Smooth muscle cell (in vitro differentiated cells): ENCODE results near the gene ZNF423. TPM values are rescaled to one million over a fixed set of nuclear protein-coding genes. Genes with fewer than 3 reads are reported as not detected.
A peak's percentile ranks its signal among the peaks of the same experiment; 100 is the strongest.

ENCODE experiments used
- DNase-seq: peaks from one replicate; lab custom pipeline; 2025; ENCODE audit not compliant: unreplicated experiment; lab: John Stamatoyannopoulos, UW
- H2AFZ ChIP-seq: fragments of 200-600 bp; sonication (generic); 2 replicates; pipeline ENCODE4 v1.6.0; 2016; ENCODE audit warnings: antibody characterized with exemption, low read depth, mild to moderate bottlenecking
- H3F3A ChIP-seq: fragments of 200-600 bp; sonication (generic); 2 replicates; pipeline ENCODE4 v1.6.0; 2017; ENCODE audit warnings: antibody characterized with exemption, low read depth
- H3K27ac ChIP-seq: fragments of 200-600 bp; sonication (generic); 2 replicates; pipeline ENCODE4 v1.5.1; 2016; ENCODE audit warnings: low read depth, mild to moderate bottlenecking
- H3K27me3 ChIP-seq: fragments of 200-600 bp; sonication (generic); 2 replicates; pipeline ENCODE4 v1.6.1; 2016; ENCODE audit warnings: low read depth, mild to moderate bottlenecking
- H3K36me3 ChIP-seq: fragments of 200-600 bp; sonication (generic); 2 replicates; pipeline ENCODE4 v1.5.1; 2016; ENCODE audit warnings: low read depth
- H3K4me1 ChIP-seq: fragments of 200-600 bp; sonication (generic); 2 replicates; pipeline ENCODE4 v1.5.1; 2016; ENCODE audit warnings: low read depth
- H3K4me2 ChIP-seq: fragments of 200-600 bp; sonication (generic); 2 replicates; pipeline ENCODE4 v1.6.0; 2016; ENCODE audit warnings: mild to moderate bottlenecking
- H3K4me3 ChIP-seq: fragments of 200-600 bp; sonication (generic); 2 replicates; pipeline ENCODE4 v1.5.1; 2016; ENCODE audit warnings: mild to moderate bottlenecking
- H3K79me2 ChIP-seq: fragments of 200-600 bp; sonication (generic); 2 replicates; pipeline ENCODE4 v1.6.0; 2016; ENCODE audit warnings: low read depth, mild to moderate bottlenecking
- H3K9ac ChIP-seq: fragments of 200-600 bp; sonication (generic); 2 replicates; pipeline ENCODE4 v1.6.0; 2016; ENCODE audit warnings: low read depth
- H3K9me3 ChIP-seq: fragments of 200-600 bp; sonication (generic); replicated peaks from 2 replicates; pipeline ENCODE4 v1.5.1; 2016; ENCODE audit warnings: low read depth
- H4K20me1 ChIP-seq: fragments of 200-600 bp; sonication (generic); 2 replicates; pipeline ENCODE4 v1.6.0; 2016; ENCODE audit warnings: low read depth
- whole genome bisulfite sequencing: methylation state at CpG from one replicate; pipeline ENCODE4 v1.1.7; 2016; ENCODE audit warnings: low lambda C conversion rate; 5-methylcytosine and 5-hydroxymethylcytosine counted together
- polyA plus RNA-seq: library from polyadenylated mRNA; unstranded; fragments of >200 nt; fragmentation: Nextera tagmentation; extraction: Ambion mirVana; gene quantifications from 2 replicates; pipeline ENCODE4 v1.2.1, GENCODE V29; 2016
- total RNA-seq: library from RNA; depleted of rRNA; stranded (reverse); fragments of >200 nt; gene quantifications from 2 replicates; pipeline ENCODE4 v1.2.3, GENCODE V29; 2014
- TF ChIP-seq, protein P1 (sequence below): fragments of 200-600 bp; sonication (generic); IDR thresholded peaks from 2 replicates; pipeline ENCODE4 v1.5.1; 2017; ENCODE audit warnings: borderline replicate concordance, mild to moderate bottlenecking, antibody characterized with exemption; ENCODE audit not compliant: insufficient read depth, poor library complexity, severe bottlenecking

ZNF423 gene
- total and polyA plus RNA-seq, 2 experiments from 2014 or later, result 6.9 to 7.0 TPM

DNA sequence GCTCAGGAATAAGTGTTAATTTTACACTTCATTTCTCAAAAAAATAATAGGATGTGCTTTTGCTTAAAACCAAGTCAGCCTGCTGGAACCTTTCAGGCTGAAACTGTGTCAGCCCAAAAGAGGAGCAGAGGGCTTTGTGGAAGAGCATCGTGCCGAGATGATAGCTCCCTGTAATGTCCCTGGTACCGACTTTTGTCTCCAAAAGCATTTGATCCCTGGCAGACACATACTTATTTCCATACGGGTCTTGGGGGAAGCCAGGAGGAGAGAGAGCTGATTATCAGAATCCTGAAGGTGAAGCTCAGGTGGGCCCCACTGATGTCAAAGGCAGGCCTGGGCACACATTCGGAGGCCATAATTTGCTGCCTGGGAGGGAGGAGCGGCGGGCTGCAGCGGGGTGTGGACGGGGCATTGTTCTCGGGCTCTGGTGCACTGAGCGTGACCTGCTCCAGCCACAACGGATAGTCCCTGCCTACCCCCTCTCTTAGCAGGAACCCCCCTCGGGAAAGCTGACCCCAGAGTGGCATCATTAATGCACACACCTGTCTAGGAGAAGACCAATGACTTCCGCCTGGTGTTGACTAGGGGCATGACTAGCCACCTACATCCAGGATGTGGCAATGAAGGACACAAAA is 326.4 kb downstream of the ZNF423 start:
- TF ChIP-seq, protein P1, sequence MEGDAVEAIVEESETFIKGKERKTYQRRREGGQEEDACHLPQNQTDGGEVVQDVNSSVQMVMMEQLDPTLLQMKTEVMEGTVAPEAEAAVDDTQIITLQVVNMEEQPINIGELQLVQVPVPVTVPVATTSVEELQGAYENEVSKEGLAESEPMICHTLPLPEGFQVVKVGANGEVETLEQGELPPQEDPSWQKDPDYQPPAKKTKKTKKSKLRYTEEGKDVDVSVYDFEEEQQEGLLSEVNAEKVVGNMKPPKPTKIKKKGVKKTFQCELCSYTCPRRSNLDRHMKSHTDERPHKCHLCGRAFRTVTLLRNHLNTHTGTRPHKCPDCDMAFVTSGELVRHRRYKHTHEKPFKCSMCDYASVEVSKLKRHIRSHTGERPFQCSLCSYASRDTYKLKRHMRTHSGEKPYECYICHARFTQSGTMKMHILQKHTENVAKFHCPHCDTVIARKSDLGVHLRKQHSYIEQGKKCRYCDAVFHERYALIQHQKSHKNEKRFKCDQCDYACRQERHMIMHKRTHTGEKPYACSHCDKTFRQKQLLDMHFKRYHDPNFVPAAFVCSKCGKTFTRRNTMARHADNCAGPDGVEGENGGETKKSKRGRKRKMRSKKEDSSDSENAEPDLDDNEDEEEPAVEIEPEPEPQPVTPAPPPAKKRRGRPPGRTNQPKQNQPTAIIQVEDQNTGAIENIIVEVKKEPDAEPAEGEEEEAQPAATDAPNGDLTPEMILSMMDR, result no peak
- Histone ChIP-seq H3K4me3 (no peak overlapping the region), H3K79me2 (no peaks in the 10 kb centered on the region), H3K9me3 (no peaks in the 10 kb centered on the region), H3K27me3 (no peaks in the 10 kb centered on the region), H3K4me1 (peaks cover 23% of the 10 kb centered on the region), H3K4me2 (no peak overlapping the region), H3F3A (no peaks in the 10 kb centered on the region), H3K9ac (no peak overlapping the region), H3K27ac (no peak overlapping the region), H2AFZ (no peak overlapping the region), H3K36me3 (no peaks in the 10 kb centered on the region), H4K20me1 (peaks cover 10% of the 10 kb centered on the region)
- 94% methylated on average over 14 of the region's 14 CpGs for WGBS
- no peak for DNase-seq

DNA sequence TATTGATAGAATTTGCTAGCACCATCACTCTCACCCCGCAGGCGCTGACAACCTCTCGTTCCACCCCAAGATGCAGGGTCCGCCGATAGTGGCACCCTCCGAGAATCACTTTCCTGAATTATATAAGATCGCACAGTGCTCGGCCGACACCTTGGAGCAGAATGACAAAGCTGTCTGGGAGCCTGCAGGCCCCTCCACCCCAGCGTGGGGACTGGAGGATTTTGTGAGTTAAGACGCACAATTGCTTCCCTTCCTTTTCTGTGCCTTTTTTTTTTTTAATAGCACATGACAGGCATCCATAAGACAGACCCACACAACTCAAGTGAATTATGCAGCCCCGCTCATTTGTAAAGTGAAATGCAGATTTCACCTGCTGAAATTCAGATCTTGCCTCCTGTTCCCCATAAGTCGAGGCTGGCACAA is 327.0 kb downstream of the ZNF423 start:
- H3K4me2 ChIP-seq, result no peak overlapping the region
- WGBS, result 82% methylated on average over 13 of the region's 13 CpGs

DNA sequence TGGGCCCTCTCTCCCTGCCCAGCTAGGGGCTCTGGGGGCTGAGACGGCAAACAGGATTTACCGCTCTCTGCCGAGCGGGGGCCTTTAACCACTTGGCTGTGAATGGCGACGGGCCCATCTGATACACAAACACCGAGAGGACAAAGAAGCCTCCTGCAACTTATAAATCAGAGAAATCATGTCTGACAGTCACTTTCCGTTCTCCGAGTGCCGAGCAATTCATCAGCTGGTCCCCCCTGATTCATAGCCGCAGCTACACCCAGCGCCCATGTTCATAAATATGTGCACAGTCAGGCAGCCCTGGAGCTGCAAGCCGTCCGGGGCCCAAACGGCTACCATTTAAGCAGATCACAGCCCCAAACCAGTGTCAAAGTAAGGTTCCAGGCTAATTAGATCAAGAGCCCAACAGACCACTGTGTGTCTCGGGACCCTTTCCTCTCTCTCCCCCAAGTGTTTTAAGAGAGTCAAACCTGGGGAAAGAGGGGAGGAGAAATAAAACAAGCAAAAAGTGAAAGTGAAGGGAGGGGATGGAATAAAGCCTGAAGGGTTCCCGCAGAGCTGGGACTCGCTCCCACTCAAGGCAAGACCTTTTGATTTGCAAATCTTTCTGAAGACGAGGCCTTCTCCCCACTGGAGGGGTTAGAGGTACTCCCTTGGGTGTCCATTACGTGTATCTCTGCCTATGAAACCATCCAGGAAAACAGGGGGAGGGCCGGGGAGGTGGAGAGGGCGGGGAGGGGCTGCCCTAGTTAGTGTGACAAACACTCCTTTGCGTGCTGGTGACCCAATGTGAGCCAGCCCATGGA is 327.6 kb downstream of the ZNF423 start:
- Histone ChIP-seq H3F3A (no peaks in the 10 kb centered on the region), H3K9ac (no peak overlapping the region), H3K36me3 (no peaks in the 10 kb centered on the region), H3K9me3 (no peaks in the 10 kb centered on the region), H3K4me1 (peaks cover 23% of the 10 kb centered on the region), H2AFZ (no peak overlapping the region), H3K27me3 (no peaks in the 10 kb centered on the region), H3K4me3 (no peak overlapping the region), H4K20me1 (peaks cover 10% of the 10 kb centered on the region), H3K27ac (no peak overlapping the region), H3K4me2 (peak overlapping the region; percentile 15), H3K79me2 (no peaks in the 10 kb centered on the region)
- TF ChIP-seq, protein P1, result no peak
- DNase-seq, result no peak
- WGBS, result 61% methylated on average over 23 of the region's 23 CpGs

More for the DNA sequence above, 327.0 kb downstream of the ZNF423 start:
- TF ChIP-seq, protein P1, result no peak
- H3K27ac ChIP-seq, result no peak overlapping the region
- peaks cover 23% of the 10 kb centered on the region for H3K4me1 ChIP-seq
- no peaks in the 10 kb centered on the region for H3F3A ChIP-seq
- H3K9ac ChIP-seq, result no peak overlapping the region
- no peaks in the 10 kb centered on the region for H3K36me3 ChIP-seq
- no peak overlapping the region for H2AFZ ChIP-seq
- H3K27me3 ChIP-seq, result no peaks in the 10 kb centered on the region
- no peak overlapping the region for H3K4me3 ChIP-seq
- peaks cover 10% of the 10 kb centered on the region for H4K20me1 ChIP-seq
- H3K79me2 ChIP-seq, result no peaks in the 10 kb centered on the region
- no peaks in the 10 kb centered on the region for H3K9me3 ChIP-seq
- DNase-seq, result no peak

DNA sequence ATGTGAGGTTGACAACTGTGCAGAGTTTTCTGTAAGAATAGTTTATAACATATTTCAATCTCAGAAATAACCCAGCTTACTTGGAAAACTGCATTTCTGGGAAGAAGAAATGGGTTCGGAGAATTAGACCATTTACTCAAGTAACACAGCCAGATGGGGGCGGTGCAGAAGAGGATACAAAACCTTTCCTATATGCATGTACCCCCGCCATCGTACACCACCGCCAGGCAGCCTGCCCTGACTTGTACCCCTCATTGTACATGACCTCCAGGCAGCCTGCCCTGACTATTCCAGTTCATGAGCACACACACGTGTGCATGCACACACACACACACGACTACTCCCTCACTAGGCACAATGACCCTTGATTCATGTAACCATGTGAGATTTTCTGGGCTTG is 328.3 kb downstream of the ZNF423 start:
- no peak for DNase-seq
- Histone ChIP-seq H3K4me3 (no peak overlapping the region), H4K20me1 (peaks cover 5% of the 10 kb centered on the region), H3K27ac (no peak overlapping the region), H3K9ac (no peak overlapping the region), H3K4me1 (peaks cover 23% of the 10 kb centered on the region), H3K27me3 (no peaks in the 10 kb centered on the region), H3K4me2 (no peak overlapping the region), H3F3A (no peaks in the 10 kb centered on the region), H2AFZ (no peak overlapping the region), H3K79me2 (no peaks in the 10 kb centered on the region), H3K9me3 (no peaks in the 10 kb centered on the region), H3K36me3 (no peaks in the 10 kb centered on the region)
- TF ChIP-seq, protein P1, result no peak
- WGBS, result 95% methylated on average over 7 of the region's 7 CpGs
